ENCODE data around the gene ZNF789. TPM values are rescaled to one million over a fixed set of nuclear protein-coding genes. Genes with fewer than 3 reads are reported as not detected.

The ZNF789 gene
- total and polyA plus RNA-seq, 10 of the 15 experiments (the other 5 are each of a cell fraction or from before 2014, with no cell fraction given) = 5.6 to 44.6 (median 21.3) TPM

- FAIRE-seq (no peak), ATAC-seq (peak; percentile 67), DNase-seq (ENCODE audit: low read depth, low spot score) (no peak)
- no peak overlapping the region for H3K9ac ChIP-seq (ENCODE audit: control insufficient read depth, insufficient read depth, low read length)
- intact Hi-C loops (cut with micrococcal nuclease; ENCODE audit: unreplicated experiment) = no loop called here
- ChIA-PET SMC1A (ENCODE audit: uncharacterized antibody, unreplicated experiment) (interaction anchor here (1.1 to 3.2 kb wide), 3 partner anchors 9 to 45 kb away, joined by 3 to 8 read pairs (median 3); partner anchors contain the start of genes ZKSCAN5 and ZNF655), POLR2A (no interaction called here), RAD21 (ENCODE audit: unreplicated experiment) (interaction anchor here (0.6 kb wide), 1 partner anchor 199 kb away, joined by 3 read pairs; no protein-coding TSS in a partner anchor), CTCF (interaction anchor here (0.7 kb wide), 1 partner anchor 146 kb away, joined by 3 read pairs; no protein-coding TSS in a partner anchor)
- no peak overlapping the region for H3K4me3 ChIP-seq
- no peaks in the 10 kb centered on the region for H3K79me2 ChIP-seq (ENCODE audit: control insufficient read depth, insufficient read depth, low read length)
- no peak for TF ChIP-seq CHD2 (IDR thresholded peaks at IDR 0.05; ENCODE audit: borderline replicate concordance, low read depth, low read length)
- TF ChIP-seq SUZ12 (IDR thresholded peaks at IDR 0.05; ENCODE audit: unreplicated experiment) = no peak
- TF ChIP-seq BACH1 (IDR thresholded peaks at IDR 0.05; ENCODE audit: borderline replicate concordance) = no peak
- TF ChIP-seq, protein P1, sequence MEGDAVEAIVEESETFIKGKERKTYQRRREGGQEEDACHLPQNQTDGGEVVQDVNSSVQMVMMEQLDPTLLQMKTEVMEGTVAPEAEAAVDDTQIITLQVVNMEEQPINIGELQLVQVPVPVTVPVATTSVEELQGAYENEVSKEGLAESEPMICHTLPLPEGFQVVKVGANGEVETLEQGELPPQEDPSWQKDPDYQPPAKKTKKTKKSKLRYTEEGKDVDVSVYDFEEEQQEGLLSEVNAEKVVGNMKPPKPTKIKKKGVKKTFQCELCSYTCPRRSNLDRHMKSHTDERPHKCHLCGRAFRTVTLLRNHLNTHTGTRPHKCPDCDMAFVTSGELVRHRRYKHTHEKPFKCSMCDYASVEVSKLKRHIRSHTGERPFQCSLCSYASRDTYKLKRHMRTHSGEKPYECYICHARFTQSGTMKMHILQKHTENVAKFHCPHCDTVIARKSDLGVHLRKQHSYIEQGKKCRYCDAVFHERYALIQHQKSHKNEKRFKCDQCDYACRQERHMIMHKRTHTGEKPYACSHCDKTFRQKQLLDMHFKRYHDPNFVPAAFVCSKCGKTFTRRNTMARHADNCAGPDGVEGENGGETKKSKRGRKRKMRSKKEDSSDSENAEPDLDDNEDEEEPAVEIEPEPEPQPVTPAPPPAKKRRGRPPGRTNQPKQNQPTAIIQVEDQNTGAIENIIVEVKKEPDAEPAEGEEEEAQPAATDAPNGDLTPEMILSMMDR (IDR thresholded peaks at IDR 0.05 in 2 of 3, conservative IDR thresholded peaks at IDR 0.05 in 1 of 3; ENCODE audit: control insufficient read depth in 2 of 3, extremely low read depth in 1 of 3, insufficient read depth in 1 of 3, low read depth in 3 of 3, low read length in 3 of 3) = no peak
- TF ChIP-seq, protein P2, sequence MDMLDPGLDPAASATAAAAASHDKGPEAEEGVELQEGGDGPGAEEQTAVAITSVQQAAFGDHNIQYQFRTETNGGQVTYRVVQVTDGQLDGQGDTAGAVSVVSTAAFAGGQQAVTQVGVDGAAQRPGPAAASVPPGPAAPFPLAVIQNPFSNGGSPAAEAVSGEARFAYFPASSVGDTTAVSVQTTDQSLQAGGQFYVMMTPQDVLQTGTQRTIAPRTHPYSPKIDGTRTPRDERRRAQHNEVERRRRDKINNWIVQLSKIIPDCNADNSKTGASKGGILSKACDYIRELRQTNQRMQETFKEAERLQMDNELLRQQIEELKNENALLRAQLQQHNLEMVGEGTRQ (IDR thresholded peaks at IDR 0.05; ENCODE audit: borderline replicate concordance, low read depth, low read length) = no peak
- no peaks in the 10 kb centered on the region for H3K9me3 ChIP-seq (replicated peaks; ENCODE audit: control insufficient read depth, insufficient read depth, low read length)
- BruUV-seq (replicated peaks) = TSS peak; percentile 47
- H3K36me3 ChIP-seq (ENCODE audit: control insufficient read depth in 2 of 2, insufficient read depth in 2 of 2, low read length in 1 of 2) = peaks cover 6 to 14% of the 10 kb centered on the region in 2 experiments; a peak in 3 of 4 replicates
- no peak overlapping the region for H2AFZ ChIP-seq (ENCODE audit: control insufficient read depth, low read depth, low read length)
- WGBS (ENCODE audit: insufficient coverage, insufficient replicate concordance, low lambda C conversion rate, missing lambda C conversion rate) = 42% methylated on average over 1 of the region's 1 CpG
- in situ Hi-C loops (cut with MboI) = no loop called here
- no peaks in the 10 kb centered on the region for H4K20me1 ChIP-seq (ENCODE audit: control insufficient read depth, insufficient read depth)
- no peak overlapping the region for H3K4me2 ChIP-seq (ENCODE audit: control insufficient read depth, insufficient read depth)
- no peaks in the 10 kb centered on the region for H3K27me3 ChIP-seq (replicated peaks in 1 of 2; ENCODE audit: control insufficient read depth in 2 of 2, insufficient read depth in 2 of 2, low read length in 1 of 2)
- no peak overlapping the region for H3K27ac ChIP-seq (ENCODE audit: control insufficient read depth, insufficient read depth)
- H3K4me1 ChIP-seq (ENCODE audit: control insufficient read depth, insufficient read depth, low read length) = peaks cover 8% of the 10 kb centered on the region
These were observed 41.4 kb downstream of the ZNF789 start for GRCh38 chr7:99514050-99514449.
